K562 (cell line): ENCODE data around the gene LCLAT1. TPM values are rescaled to one million over a fixed set of nuclear protein-coding genes. Genes with fewer than 3 reads are reported as not detected.

Source experiments
- EP400 ChIP-seq: fragments of 450-650 bp; IDR thresholded peaks from 2 replicates; pipeline ENCODE4 v1.6.1; 2017; ENCODE audit warnings: antibody characterized with exemption, mild to moderate bottlenecking, moderate library complexity
- FOXK2 ChIP-seq, 2 experiments: fragments of 450-650 bp; IDR thresholded peaks in 1 of 2; conservative IDR thresholded peaks in 1 of 2; 2 replicates each; pipeline ENCODE4 v1.6.1; 2016; ENCODE audit warnings: low read depth in 2 of 2, mild to moderate bottlenecking in 1 of 2
- HMGXB4 ChIP-seq: sonication (generic); formaldehyde crosslinking; IDR thresholded peaks from 2 replicates; pipeline ENCODE4 v1.8.1; 2023; ENCODE audit warnings: mild to moderate bottlenecking, missing genetic modification reagents
- HNRNPK ChIP-seq: fragments of 200-400 bp; formaldehyde crosslinking; IDR thresholded peaks from one replicate; pipeline ENCODE4 v1.6.1; 2018; ENCODE audit warnings: mild to moderate bottlenecking, low read depth, low read length; ENCODE audit not compliant: poor library complexity, severe bottlenecking
- IRF1 ChIP-seq: sonication (generic); formaldehyde crosslinking; IDR thresholded peaks from 2 replicates; pipeline ENCODE4 v1.8.0; 2022; ENCODE audit warnings: missing genetic modification reagents, mild to moderate bottlenecking, borderline replicate concordance
- KAT7 ChIP-seq: sonication (generic); formaldehyde crosslinking; IDR thresholded peaks from 2 replicates; pipeline ENCODE4 v1.8.0; 2022; ENCODE audit warnings: missing genetic modification reagents, mild to moderate bottlenecking, borderline replicate concordance
- KLF1 ChIP-seq: fragments of 450-650 bp; IDR thresholded peaks from 2 replicates; pipeline ENCODE4 v1.6.1; 2016; ENCODE audit warnings: missing genetic modification characterization, missing compliant biosample characterization
- NFIC ChIP-seq: fragments of 450-650 bp; IDR thresholded peaks from 2 replicates; pipeline ENCODE4 v1.6.1; 2017; ENCODE audit warnings: mild to moderate bottlenecking, inconsistent platforms
- NRF1 ChIP-seq, 2 experiments: fragments of 450-650 bp; IDR thresholded peaks in 1 of 2; conservative IDR thresholded peaks in 1 of 2; 2 replicates each; pipeline ENCODE4 v1.6.1; 2014; ENCODE audit warnings: mild to moderate bottlenecking in 2 of 2
- PHF21A ChIP-seq: fragments of 450-650 bp; IDR thresholded peaks from 2 replicates; pipeline ENCODE4 v1.6.1; 2017; ENCODE audit warnings: low read depth, borderline replicate concordance
- PHF8 ChIP-seq: fragments of 200-600 bp; sonication (generic); IDR thresholded peaks from 2 replicates; pipeline ENCODE4 v1.6.1; 2012; ENCODE audit warnings: mixed run types, mild to moderate bottlenecking, inconsistent platforms, low read length, moderate library complexity, borderline replicate concordance
- PURB ChIP-seq: sonication (generic); formaldehyde crosslinking; IDR thresholded peaks from 2 replicates; pipeline ENCODE4 v1.9.0; 2021; ENCODE audit warnings: low read depth, mild to moderate bottlenecking, missing genetic modification reagents
- SP2 ChIP-seq: IDR thresholded peaks from 2 replicates; pipeline ENCODE4 v1.6.1; 2011; ENCODE audit warnings: mild to moderate bottlenecking, low read depth, low read length, moderate library complexity; ENCODE audit not compliant: poor library complexity, severe bottlenecking; ENCODE audit errors: extremely low read depth
- TGIF2 ChIP-seq: sonication (generic); formaldehyde crosslinking; IDR thresholded peaks from 2 replicates; pipeline ENCODE4 v1.8.1; 2022; ENCODE audit warnings: mild to moderate bottlenecking, missing genetic modification reagents, moderate library complexity
- U2AF1 ChIP-seq: fragments of 200-400 bp; formaldehyde crosslinking; optimal IDR thresholded peaks from 2 replicates; pipeline ENCODE3; 2017; ENCODE audit warnings: mild to moderate bottlenecking, low read depth, low read length, moderate library complexity
- ZBTB17 ChIP-seq: fragments of 450-650 bp; formaldehyde crosslinking; IDR thresholded peaks from 2 replicates; pipeline ENCODE4 v1.4.0; 2020; ENCODE audit warnings: mild to moderate bottlenecking
- ZBTB2 ChIP-seq: fragments of 450-650 bp; IDR thresholded peaks from 2 replicates; pipeline ENCODE4 v1.6.1; 2016; ENCODE audit warnings: antibody characterized with exemption
- ZBTB8A ChIP-seq: fragments of 450-650 bp; IDR thresholded peaks from 2 replicates; pipeline ENCODE4 v1.6.1; 2018; ENCODE audit warnings: mild to moderate bottlenecking, moderate library complexity; ENCODE audit not compliant: partially characterized antibody
- ZNF408 ChIP-seq: fragments of 250-450 bp; sonication (Bioruptor Pico); IDR thresholded peaks from 2 replicates; pipeline ENCODE4 v1.4.0; 2020; ENCODE audit warnings: low read depth, mild to moderate bottlenecking, moderate library complexity
- ZNF518B ChIP-seq: fragments of 250-450 bp; sonication (Bioruptor Pico); IDR thresholded peaks from 2 replicates; pipeline ENCODE4 v1.5.0; 2021; ENCODE audit warnings: mild to moderate bottlenecking, moderate library complexity
- ZNF583 ChIP-seq: fragments of 250-450 bp; sonication (Bioruptor Pico); IDR thresholded peaks from 2 replicates; pipeline ENCODE4 v1.4.0; 2020
- ZNF780A ChIP-seq: fragments of 250-450 bp; sonication (Bioruptor Pico); IDR thresholded peaks from 2 replicates; pipeline ENCODE4 v1.5.0; 2021; ENCODE audit warnings: mild to moderate bottlenecking
- polyA plus RNA-seq, 8 experiments: library from polyadenylated mRNA; depleted of rRNA in 4 of 8; stranded (reverse) in 5 of 8; unstranded in 3 of 8; fragments of >200 nt; fragmentation: Nextera tagmentation in 2 of 8; fragmentation: Illumina TruSeq in 1 of 8; extraction: Ambion mirVana in 2 of 8; extraction: Trizol in 1 of 8; gene quantifications; 2 replicates each; pipeline versions ENCODE4 v1.2.1 to v1.2.3, GENCODE V29; 2011 to 2014; ENCODE audit warnings: inconsistent platforms in 1 of 8, missing spikeins in 1 of 8
- total RNA-seq, 7 experiments: library from RNA; depleted of rRNA in 6 of 7; stranded (reverse); fragments of >200 nt in 6 of 7; fragmentation: Illumina TruSeq in 2 of 7; extraction: Trizol in 2 of 7; gene quantifications; 2 replicates each; pipeline versions ENCODE4 v1.2.1 to v1.2.3, GENCODE V29; 2011 to 2021; ENCODE audit warnings: low replicate concordance in 1 of 7

Gene LCLAT1
- total and polyA plus RNA-seq, 9 of the 15 experiments (the other 6 are each of a cell fraction or from before 2014, with no cell fraction given): 8.9 to 63.3 (median 25.4) TPM

- TF ChIP-seq HMGXB4 (CRISPR knock-in tag) (no peak), ZNF518B (CRISPR knock-in tag) (no peak), IRF1 (CRISPR knock-in tag) (no peak), NFIC (no peak), HNRNPK (no peak), TGIF2 (CRISPR knock-in tag) (no peak), PHF8 (no peak), ZNF583 (no peak), ZBTB8A (no peak), KLF1 (tag) (no peak), EP400 (peak; percentile 12), ZBTB2 (no peak), SP2 (no peak), FOXK2 (conservative IDR thresholded peaks at IDR 0.05 in 1 of 2, IDR thresholded peaks at IDR 0.05 in 1 of 2; ENCODE audit: low read depth in 2 of 2) (no peak), PURB (CRISPR knock-in tag) (no peak), ZBTB17 (CRISPR knock-in tag) (no peak), NRF1 (conservative IDR thresholded peaks at IDR 0.05 in 1 of 2, IDR thresholded peaks at IDR 0.05 in 1 of 2) (no peak), U2AF1 (no peak), ZNF408 (no peak), KAT7 (no peak), ZNF780A (CRISPR knock-in tag) (no peak), PHF21A (no peak)
These were observed 24.5 kb upstream of the LCLAT1 start (continued) for GRCh38 chr2:30422444-30423040.
